Endothelial cell of umbilical vein (primary cell): Measurements from ENCODE around the gene PRSS22.
A peak's percentile ranks its signal among the peaks of the same experiment; 100 is the strongest.

Source experiments
- FOS ChIP-seq: IDR thresholded peaks from 2 replicates; pipeline ENCODE4 v1.6.1; 2011; ENCODE audit warnings: mild to moderate bottlenecking, low read length, moderate library complexity, borderline replicate concordance; ENCODE audit not compliant: insufficient read depth
- JUN ChIP-seq: IDR thresholded peaks from 2 replicates; pipeline ENCODE4 v1.6.1; 2011; ENCODE audit warnings: borderline replicate concordance, low read depth; ENCODE audit not compliant: insufficient read length, insufficient read depth
- MYC ChIP-seq: IDR thresholded peaks from one replicate; pipeline ENCODE4 v1.6.1; 2011; ENCODE audit warnings: mild to moderate bottlenecking, low read depth, low read length
- POLR2A ChIP-seq: IDR thresholded peaks from 2 replicates; pipeline ENCODE4 v1.6.1; 2012; ENCODE audit warnings: low read depth, mild to moderate bottlenecking, control low read depth, low read length
- TF ChIP-seq, protein P1 (sequence below), 2 donors: IDR thresholded peaks; 1 replicate in 1 of 2; 2 replicates in 1 of 2; pipeline ENCODE4 v1.5.1; 2011; ENCODE audit warnings: low read length in 2 of 2, mild to moderate bottlenecking in 2 of 2, moderate library complexity in 2 of 2, control low read depth in 1 of 2, inconsistent platforms in 1 of 2, low read depth in 1 of 2; ENCODE audit not compliant: insufficient read depth in 1 of 2; ENCODE audit errors: extremely low read depth in 1 of 2

DNA sequence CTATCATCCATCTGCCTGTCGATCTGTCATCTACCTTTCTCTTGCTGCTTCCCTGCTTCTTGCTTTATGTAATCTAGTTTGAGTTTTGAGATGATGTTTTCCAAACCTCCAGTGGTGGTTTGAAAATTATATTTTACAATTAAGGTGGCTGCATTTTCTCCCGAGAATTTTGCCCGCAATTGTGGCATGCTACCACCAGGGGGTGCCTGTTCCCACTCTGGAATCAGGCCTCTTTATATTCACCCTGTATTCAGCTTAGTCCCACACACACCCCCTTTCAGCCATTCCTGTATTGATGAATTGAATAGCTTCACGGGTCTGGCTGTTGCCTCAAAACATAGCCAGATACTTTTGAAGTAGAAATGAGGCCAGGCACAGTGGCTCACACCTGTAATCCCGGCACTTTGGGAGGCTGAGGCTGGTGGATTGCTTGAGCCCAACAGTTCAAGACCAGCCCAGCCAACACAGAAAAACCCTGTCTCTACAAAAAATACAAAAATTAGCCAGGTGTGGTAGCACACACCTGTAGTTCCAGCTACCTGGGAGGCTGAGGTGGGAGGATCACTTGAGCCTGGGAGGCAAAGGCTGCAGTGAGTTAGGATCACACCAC, 3.2 kb downstream of the PRSS22 start:
- TF ChIP-seq, protein P1, sequence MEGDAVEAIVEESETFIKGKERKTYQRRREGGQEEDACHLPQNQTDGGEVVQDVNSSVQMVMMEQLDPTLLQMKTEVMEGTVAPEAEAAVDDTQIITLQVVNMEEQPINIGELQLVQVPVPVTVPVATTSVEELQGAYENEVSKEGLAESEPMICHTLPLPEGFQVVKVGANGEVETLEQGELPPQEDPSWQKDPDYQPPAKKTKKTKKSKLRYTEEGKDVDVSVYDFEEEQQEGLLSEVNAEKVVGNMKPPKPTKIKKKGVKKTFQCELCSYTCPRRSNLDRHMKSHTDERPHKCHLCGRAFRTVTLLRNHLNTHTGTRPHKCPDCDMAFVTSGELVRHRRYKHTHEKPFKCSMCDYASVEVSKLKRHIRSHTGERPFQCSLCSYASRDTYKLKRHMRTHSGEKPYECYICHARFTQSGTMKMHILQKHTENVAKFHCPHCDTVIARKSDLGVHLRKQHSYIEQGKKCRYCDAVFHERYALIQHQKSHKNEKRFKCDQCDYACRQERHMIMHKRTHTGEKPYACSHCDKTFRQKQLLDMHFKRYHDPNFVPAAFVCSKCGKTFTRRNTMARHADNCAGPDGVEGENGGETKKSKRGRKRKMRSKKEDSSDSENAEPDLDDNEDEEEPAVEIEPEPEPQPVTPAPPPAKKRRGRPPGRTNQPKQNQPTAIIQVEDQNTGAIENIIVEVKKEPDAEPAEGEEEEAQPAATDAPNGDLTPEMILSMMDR (IDR thresholded peaks at IDR 0.05; ENCODE audit: extremely low read depth in 1 of 2, insufficient read depth in 1 of 2, low read depth in 1 of 2, low read length in 2 of 2): peak; percentile 36 to 62
- TF ChIP-seq JUN (no peak), FOS (no peak), POLR2A (no peak), MYC (no peak)
